ENCODE results near the gene TMEM236. TPM values are rescaled to one million over a fixed set of nuclear protein-coding genes. Genes with fewer than 3 reads are reported as not detected.

The TMEM236 gene, protein sequence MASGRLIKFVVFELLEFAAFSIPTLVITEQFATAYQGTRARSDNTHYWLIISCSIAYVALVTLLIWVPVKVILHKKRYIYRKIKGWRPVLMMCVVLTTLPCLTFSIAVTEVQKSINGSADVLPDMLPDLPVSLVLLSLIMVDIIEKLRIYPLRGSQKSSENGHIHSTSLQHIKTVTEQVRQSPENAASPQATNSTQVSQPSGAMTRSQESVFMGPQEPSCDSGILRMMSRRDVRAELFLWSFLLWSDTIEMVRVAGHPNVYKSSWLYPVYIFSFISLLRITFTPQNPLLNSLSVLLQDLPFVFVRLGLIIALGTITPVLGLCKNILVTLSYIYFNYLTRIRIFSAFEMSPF
- 0.32 and 2.1 TPM in 2 replicates for total RNA-seq

DNA sequence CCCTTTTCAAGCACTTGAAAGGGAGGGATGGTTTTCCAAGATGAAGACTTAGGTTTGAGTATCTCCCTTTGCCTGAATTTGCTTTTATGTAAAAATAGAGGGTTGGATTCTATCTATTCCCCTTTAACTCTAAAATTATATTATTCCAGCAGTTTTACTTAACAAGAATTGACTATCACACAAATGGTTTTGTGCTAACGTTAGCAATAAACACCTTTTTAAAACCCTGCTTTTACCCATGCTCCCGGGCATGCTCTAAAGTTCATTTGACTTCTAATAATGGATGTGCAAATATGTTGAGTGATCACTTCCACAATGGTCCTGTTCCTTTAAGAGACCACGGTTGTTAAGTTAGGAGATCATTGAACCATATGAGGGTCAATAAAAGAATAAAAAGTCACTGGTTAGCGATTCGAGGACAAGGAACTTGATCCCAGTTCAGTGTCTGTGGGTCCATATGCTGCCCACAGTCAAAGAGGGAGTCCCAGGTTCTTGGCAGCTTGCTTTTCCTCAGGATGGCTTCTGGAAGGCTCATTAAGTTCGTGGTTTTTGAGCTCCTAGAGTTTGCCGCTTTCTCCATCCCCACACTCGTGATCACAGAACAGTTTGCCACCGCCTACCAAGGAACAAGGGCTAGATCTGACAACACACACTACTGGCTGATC lies at the start of gene TMEM236:
Gene TMEM236, plus strand, starts transcription at position 421 of the 665 bp plus-strand sequence. Its CDS starts 95 bp downstream, at position 516.

DNA sequence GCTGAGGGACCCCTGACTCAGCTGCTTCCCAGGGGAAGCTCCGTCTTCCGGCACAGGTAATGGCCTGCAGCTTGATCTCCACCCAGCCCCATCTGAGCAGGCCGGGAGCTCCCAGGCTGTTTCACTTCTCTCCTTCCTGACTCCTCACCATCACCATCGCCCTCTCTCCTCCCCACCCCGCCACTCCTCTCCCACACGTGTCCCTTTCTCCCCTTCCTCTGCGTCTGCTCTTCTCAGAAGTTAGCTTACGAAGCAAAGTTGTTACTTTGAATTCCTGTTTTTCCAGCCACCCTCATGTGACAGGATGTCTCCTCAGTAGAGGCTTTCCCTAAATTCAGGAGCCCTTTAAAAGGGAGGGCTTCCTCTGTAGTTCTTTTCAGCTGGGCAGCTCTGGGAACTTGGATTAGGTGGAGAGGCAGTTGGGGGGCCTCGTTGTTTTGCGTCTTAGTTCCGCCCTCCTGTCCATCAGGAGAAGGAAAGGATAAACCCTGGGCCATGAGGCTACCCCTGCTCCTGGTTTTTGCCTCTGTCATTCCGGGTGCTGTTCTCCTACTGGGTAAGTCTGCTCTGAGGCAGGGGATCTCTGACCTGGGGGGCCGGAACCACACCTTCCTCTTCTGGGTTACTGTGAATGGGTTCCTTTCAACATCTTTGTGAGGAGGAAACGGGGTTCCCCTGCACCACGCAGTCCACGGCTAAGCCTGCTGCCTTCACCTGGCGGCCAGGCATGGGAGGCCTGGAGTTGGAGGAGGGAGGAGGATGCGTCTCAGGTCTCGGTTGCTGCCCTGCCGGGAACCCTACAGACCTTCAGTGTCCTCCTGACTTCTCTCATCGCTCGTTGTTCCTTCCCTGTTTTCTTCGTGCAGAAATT lies 57.2 kb downstream of the TMEM236 start, which contains the start of gene MRC1:
Gene MRC1, plus strand, starts transcription at position 378 of the 871 bp plus-strand sequence. Its CDS starts 118 bp downstream, at position 496.

Other genes starting within 250 kb of the TMEM236 start
- 21.4 and 24.0 TPM in 2 replicates for gene HACD1, start 134.8 kb upstream of the TMEM236 start, total RNA-seq
- gene STAM, start 108.0 kb upstream of the TMEM236 start, total RNA-seq, result 8.6 and 21.8 TPM in 2 replicates
- gene MRC1, start 57.1 kb downstream of the TMEM236 start, total RNA-seq, result 2.1 and 281 TPM in 2 replicates
- gene SLC39A12, start 199.7 kb downstream of the TMEM236 start, total RNA-seq, result not detected in 2 replicates